HG03378 (cell line): ENCODE results near the gene SLBP.

ENCODE experiments used
- ATAC-seq: cut with Tn5 transposase; IDR thresholded peaks from one replicate; pipeline ENCODE4 v1.9.1; 2021; ENCODE audit warnings: mild to moderate bottlenecking, moderate library complexity; ENCODE audit not compliant: unreplicated experiment

Gene SLBP

GRCh38 chr4:1712216-1713002, at the start of gene SLBP:
Gene SLBP (minus strand): TSS chr4:1712319. CDS start chr4:1712188, 131 bp downstream.
- peak; percentile 65 for ATAC-seq

- ATAC-seq = no peak
Observed at GRCh38 chr4:1761130-1761689, 49.1 kb upstream of the SLBP start.

GRCh38 chr4:1760521-1761071, 48.5 kb upstream of the SLBP start:
- ATAC-seq = no peak

GRCh38 chr4:1759818-1760223, 47.7 kb upstream of the SLBP start:
- no peak for ATAC-seq

GRCh38 chr4:1759170-1759817, 47.2 kb upstream of the SLBP start:
- ATAC-seq = no peak

DNA sequence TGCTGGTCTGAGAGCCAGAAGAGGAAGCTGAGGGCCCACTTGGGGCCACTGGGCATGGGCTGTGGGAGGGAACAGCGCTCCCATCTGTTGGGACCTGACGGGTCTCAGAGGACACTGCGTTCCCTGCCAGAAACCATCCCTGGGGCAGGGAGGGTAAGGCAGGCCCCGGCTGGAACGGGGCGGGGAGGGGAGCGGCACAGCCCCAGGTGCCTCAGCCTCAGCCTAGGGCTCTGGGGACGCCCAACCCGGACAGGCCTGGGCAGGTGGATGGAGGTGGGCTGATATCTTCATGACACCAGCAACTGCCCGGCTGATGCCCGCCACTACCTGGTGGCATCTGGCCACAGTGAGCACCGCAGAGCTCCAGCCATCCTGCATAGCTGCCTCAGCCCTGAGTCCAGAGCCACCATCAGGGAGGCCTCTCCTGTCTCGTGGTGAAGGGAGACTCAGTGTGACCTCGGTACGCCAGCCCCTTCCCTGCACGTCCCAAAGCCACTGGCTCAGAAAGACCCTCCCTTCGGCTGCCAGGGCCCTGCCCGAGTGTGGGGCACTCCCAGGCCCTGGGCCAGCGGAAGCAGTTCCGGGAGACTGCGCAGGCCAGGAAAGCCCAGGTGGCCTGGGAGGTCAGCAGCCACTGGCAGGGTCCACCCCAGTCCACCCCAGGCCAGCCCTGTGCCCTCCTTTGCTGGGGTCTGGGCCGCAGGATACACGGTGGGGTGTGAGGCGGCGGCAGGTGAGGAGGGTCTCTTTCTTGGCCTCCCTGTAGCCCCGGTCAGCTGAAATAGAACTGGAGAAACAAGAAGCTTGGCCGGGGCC, 46.4 kb upstream of the SLBP start:
- ATAC-seq = no peak

DNA sequence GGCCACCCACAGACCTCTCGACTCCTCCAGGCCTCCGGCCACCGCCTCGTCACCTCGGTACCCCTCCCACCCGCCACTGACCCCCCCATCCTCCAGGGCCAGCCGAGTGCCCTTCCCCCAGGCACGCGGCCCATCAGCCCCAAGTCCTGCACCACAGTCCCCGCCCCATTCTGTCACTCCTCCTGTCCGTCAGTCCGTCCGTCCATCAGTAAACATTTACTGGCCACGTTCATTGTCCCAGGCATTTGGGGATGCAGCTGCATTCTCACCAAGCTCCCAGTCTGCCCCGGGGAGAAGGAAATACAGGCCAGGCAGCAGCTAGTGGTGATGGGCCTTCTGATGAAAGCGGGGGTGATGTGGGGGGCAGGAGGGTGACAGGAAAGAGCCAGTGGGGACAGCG, 45.7 kb upstream of the SLBP start:
- no peak for ATAC-seq

GRCh38 chr4:1756893-1757779, 45.0 kb upstream of the SLBP start:
- ATAC-seq = no peak

- no peak for ATAC-seq
Observed at GRCh38 chr4:1756079-1756478, 44.0 kb upstream of the SLBP start.

DNA sequence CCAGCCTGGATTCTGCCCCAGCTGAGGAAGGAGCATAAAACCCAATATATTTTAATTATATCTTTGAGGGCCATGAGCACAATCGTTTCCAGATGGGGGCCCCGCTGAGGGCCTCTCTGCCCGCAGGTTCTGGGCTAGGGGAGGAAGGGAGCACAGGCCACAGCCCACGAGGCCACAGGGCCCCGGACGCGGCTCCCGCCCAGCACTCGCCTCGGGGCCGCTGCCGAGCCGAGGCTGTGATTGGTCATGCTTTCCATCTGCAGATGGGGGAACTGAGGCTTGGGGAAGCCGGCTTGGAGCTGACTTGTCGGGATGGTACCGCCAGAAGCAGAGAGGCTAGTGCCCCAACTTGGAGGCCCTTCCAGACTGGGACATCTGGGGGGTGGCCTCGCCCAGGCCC, 43.2 kb upstream of the SLBP start:
- ATAC-seq = no peak

GRCh38 chr4:1754336-1754735, 42.2 kb upstream of the SLBP start:
- ATAC-seq = no peak

GRCh38 chr4:1753697-1754311, 41.7 kb upstream of the SLBP start:
- ATAC-seq = no peak

- no peak for ATAC-seq
Observed at GRCh38 chr4:1753294-1753696, 41.2 kb upstream of the SLBP start.

- ATAC-seq = no peak
Observed at GRCh38 chr4:1752284-1753041, 40.3 kb upstream of the SLBP start.

GRCh38 chr4:1751919-1752283, 39.8 kb upstream of the SLBP start:
- ATAC-seq = no peak

GRCh38 chr4:1751155-1751918, 39.2 kb upstream of the SLBP start:
- ATAC-seq = no peak

- no peak for ATAC-seq
Observed at GRCh38 chr4:1750381-1751154, 38.4 kb upstream of the SLBP start.
